Measurements from ENCODE around the gene RNU6-9. TPM values are rescaled to one million over a fixed set of nuclear protein-coding genes. Genes with fewer than 3 reads are reported as not detected.

Gene RNU6-9
- total RNA-seq = not detected in 2 replicates

DNA sequence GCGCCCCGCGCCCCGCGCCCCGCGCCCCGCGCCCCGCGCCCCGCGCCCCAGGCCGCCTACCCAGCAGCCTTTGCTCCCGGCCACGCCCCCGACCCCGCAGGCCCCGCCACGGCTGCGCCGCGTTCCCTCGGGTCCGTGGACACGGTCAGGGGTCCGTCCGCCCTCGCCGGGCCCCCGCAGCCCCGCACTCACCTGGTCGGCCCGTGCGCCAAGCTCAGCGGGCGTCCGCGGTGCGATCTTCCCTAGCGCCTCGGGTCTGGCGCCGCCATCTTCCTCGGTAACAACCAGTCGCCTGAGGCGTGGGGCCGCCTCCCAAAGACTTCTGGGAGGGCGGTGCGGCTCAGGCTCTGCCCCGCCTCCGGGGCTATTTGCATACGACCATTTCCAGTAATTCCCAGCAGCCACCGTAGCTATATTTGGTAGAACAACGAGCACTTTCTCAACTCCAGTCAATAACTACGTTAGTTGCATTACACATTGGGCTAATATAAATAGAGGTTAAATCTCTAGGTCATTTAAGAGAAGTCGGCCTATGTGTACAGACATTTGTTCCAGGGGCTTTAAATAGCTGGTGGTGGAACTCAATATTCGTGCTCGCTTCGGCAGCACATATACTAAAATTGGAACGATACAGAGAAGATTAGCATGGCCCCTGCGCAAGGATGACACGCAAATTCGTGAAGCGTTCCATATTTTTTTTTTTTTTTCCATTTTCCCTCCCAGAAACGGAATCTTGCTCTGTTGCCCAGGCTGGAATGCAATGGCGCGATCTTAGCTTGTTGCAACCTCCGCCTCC is at the start of gene RNU6-9, which contains the start of gene MED16:
Gene RNU6-9, plus strand, starts transcription at position 591 of the 796 bp plus-strand sequence.
Gene MED16, minus strand, starts transcription at position 294 of the 796 bp plus-strand sequence. CDS start 2,056 bp downstream, outside the sequence.

DNA sequence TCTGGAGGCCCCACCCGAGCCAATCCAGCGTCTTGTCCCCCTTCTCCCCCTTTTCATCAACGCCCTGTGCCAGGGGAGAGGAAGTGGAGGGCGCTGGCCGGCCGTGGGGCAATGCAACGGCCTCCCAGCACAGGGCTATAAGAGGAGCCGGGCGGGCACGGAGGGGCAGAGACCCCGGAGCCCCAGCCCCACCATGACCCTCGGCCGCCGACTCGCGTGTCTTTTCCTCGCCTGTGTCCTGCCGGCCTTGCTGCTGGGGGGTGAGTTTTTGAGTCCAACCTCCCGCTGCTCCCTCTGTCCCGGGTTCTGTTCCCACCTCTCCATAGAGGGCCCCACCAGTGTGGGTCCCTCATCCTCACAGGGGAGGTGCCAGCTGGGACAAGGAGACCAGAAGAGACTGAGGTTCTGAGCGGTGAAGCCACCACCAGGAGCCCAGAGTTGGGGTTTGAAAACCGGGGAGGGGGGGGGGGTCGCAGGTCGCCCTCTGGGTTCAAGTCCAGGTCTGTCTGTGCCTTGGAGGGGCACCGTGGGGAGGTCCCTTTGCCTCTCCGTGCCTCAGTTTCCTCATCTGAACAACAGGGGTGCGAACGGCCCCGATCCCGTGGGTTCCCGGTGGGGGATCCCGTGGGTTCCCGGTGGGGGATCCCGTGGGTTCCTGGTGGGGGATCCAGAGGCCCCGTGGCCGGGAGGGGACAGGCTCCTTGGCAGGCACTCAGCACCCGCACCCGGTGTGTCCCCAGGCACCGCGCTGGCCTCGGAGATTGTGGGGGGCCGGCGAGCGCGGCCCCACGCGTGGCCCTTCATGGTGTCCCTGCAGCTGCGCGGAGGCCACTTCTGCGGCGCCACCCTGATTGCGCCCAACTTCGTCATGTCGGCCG is 40.9 kb upstream of the RNU6-9 start, which contains the start of gene ELANE:
Gene ELANE, plus strand, starts transcription at position 168 of the 878 bp plus-strand sequence. Its CDS starts 26 bp downstream, at position 194.

DNA sequence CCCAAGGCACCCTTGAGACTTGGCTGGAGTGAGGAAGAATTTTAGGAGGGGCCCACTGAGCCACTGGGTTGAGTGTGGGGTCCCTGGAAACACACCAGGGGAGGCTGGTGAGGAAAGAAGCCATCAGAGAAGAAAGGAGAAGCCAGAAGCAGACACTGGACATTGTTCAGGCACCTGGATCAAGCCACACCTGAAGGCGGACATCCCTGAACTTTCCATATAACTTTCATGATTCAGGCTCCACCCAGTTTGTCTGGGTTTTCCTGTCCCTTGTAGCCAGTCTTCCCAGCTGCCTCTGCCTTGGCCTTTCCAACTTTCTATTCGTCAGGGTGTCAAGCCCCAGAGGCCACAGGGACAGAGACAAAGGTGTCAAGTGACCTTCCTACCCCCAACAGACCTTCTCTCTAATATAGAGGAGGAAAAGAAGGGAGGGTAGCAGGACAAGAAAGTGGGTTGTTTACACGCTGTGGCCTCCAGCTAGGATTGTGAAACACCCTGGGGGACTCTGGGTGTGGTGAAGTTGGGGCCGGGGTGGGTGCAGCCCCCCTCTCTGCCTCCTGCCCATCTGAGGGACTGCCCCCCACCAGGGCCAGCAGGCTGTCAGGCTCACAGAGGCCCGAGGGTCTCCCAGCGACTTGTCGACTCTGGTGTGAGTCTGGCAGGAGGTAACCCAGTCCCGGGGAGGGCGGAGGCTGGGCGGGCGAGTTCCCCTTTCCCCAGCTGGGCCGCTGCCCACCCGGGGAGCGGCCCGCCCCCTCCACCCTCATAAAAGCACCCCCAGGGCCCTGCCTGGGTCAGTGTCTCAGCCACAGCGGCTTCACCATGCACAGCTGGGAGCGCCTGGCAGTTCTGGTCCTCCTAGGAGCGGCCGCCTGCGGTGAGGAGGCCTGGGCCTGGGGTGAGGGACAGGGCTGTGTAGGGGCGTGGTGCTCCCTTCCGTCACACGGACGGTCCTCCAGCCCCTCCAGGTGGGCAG is 34.1 kb upstream of the RNU6-9 start, which contains the start of gene CFD:
Gene CFD, plus strand, starts transcription at position 797 of the 976 bp plus-strand sequence. Its CDS starts 26 bp downstream, at position 823.

DNA sequence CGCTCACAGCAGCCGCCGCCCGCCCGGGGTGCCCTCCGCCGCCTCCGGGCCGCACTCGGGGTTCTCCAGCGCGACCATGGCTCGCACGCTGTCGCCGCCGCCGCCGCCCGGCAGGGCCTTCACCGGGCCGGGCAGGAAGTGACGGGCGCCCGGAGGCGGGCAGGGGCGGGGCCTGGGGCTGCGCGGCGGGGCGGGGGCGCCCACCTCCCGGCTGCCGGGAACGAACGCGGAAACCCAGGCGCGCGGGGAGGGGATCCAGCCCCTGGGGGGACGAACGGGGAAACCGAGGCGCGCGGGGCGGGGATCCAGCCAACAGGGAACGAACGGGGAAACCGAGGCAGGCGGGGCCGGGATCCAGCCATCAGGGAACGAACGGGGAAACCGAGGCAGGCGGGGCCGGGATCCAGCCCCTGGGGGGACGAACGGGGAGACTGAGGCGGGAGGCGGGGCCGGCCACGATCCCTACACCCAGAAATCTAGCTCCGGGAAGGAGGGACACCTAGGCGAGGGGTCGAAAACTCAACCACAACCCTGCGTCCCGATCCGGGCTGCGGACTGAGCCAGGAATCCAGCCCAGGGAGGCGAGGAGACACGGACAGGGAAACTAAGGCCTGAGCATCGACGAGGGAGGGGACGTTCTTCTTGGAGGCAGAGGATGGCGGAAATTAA is 19.9 kb downstream of the RNU6-9 start, which contains the start of gene R3HDM4:
Gene R3HDM4, minus strand, starts transcription at position 140 of the 669 bp plus-strand sequence. Its CDS starts 62 bp downstream, at position 78.

DNA sequence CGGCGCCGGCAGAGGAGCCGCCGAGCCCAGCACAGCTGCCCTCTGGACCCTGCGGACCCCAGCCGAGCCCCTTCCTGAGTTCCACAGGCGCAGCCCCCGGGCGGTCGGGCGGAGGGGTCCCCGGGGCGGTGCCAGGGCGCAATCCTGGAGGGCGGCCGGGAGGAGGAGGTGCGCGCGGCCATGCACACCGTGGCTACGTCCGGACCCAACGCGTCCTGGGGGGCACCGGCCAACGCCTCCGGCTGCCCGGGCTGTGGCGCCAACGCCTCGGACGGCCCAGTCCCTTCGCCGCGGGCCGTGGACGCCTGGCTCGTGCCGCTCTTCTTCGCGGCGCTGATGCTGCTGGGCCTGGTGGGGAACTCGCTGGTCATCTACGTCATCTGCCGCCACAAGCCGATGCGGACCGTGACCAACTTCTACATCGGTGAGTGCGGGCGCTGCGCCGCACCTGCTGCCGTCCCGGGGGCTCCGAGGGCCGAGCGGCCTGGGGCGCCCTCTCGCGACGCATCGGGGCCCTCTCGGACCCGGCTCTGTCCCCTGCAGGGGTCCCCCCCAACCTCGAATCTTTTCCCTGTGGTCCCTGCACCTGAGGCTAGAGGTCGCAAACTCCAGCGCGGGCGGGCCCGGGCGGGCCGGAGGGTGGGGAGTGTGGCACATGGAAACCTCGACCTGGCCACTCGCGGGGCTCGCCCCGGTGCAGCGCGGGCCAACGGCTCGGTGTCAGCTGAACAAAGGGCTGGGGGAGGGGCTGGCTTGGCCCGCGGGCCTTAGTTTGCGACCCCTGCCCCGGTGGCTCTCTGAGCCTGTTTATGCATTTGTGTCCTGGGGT is 24.3 kb downstream of the RNU6-9 start, which contains the start of gene KISS1R:
Gene KISS1R, plus strand, starts transcription at position 11 of the 829 bp plus-strand sequence. Its CDS starts 170 bp downstream, at position 181.

DNA sequence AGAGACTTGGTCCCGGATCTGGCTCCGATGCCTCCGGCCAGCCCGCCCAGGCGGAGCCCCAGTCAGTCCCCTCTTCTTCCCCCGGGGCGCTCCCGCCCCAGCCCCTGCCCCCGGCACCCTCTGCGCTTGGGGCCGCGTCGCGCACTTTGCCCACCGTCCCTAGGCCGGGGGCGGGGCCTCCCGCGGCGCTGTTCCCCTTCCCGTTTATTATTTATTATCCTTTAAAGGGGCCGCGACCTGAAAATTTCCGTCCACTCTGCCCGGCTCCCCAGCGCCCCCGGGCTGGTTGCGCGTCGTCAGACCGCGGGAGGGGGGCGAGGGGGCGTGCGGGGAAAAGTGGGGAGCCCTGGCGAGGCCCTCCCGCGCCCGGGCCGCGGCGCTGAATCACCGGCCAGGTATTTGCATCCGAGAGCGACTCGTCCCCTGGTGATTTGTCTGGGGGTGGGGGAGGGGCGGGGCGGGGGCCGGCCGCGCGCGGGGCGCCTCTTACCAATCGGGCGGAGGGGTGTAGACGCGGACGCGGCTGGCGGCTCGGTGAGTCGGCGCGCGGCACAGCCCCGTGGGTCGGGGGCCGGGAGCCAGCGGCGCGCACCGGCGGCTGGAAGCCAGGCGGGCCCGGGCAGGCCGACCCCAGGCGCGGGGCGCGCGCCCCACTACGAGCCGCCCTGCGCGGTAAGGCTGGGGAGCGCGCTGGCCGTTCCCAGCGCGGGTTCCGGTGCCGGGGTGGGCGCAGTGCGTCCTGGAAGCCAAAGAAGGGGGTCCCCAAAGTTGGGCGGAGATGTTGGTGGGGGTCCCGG is 32.4 kb downstream of the RNU6-9 start, which contains the start of gene ARID3A:
Gene ARID3A, plus strand, starts transcription at position 510 of the 797 bp plus-strand sequence. CDS start 3,494 bp downstream, outside the sequence.

Other genes starting within 250 kb of the RNU6-9 start
- gene RNF126, start 230.3 kb upstream of the RNU6-9 start, total RNA-seq = 57.8 and 95.7 TPM in 2 replicates
- gene FSTL3, start 217.1 kb upstream of the RNU6-9 start, total RNA-seq = 118 and 238 TPM in 2 replicates
- 1.9 TPM in 1 of 2 replicates, not detected in the other for gene PRSS57, start 198.0 kb upstream of the RNU6-9 start, total RNA-seq
- 15.9 and 83.0 TPM in 2 replicates for gene PALM, start 184.5 kb upstream of the RNU6-9 start, total RNA-seq
- gene MISP, start 142.4 kb upstream of the RNU6-9 start, total RNA-seq = 3.2 TPM in 2 replicates
- 297 and 323 TPM in 2 replicates for gene PTBP1, start 96.0 kb upstream of the RNU6-9 start, total RNA-seq
- gene PLPPR3, start 71.5 kb upstream of the RNU6-9 start, total RNA-seq = 1.7 and 102 TPM in 2 replicates
- 2.5 TPM in 1 of 2 replicates, not detected in the other for gene AZU1, start 65.6 kb upstream of the RNU6-9 start, total RNA-seq
- gene PRTN3, start 52.5 kb upstream of the RNU6-9 start, total RNA-seq = 2.6 TPM in 1 of 2 replicates, not detected in the other
- gene ELANE, start 41.2 kb upstream of the RNU6-9 start, total RNA-seq = 15.0 TPM in 1 of 2 replicates, not detected in the other
- 0.91 and 262 TPM in 2 replicates for gene CFD, start 33.8 kb upstream of the RNU6-9 start, total RNA-seq
- 45.9 and 54.3 TPM in 2 replicates for gene MED16, start 297 bp upstream of the RNU6-9 start, total RNA-seq
- 51.7 and 56.2 TPM in 2 replicates for gene R3HDM4, start 19.7 kb downstream of the RNU6-9 start, total RNA-seq
- gene KISS1R, start 23.8 kb downstream of the RNU6-9 start, total RNA-seq = 0.39 TPM in 1 of 2 replicates, not detected in the other
- gene ARID3A, start 32.6 kb downstream of the RNU6-9 start, total RNA-seq = 12.2 and 14.5 TPM in 2 replicates
- gene WDR18, start 90.9 kb downstream of the RNU6-9 start, total RNA-seq = 49.1 and 54.8 TPM in 2 replicates
- gene GRIN3B, start 106.9 kb downstream of the RNU6-9 start, total RNA-seq = 1.6 and 2.0 TPM in 2 replicates
- 126 and 158 TPM in 2 replicates for gene TMEM259, start 127.6 kb downstream of the RNU6-9 start, total RNA-seq
- not detected in 2 replicates for gene RNU6-2, start 128.0 kb downstream of the RNU6-9 start, total RNA-seq
- 265 and 382 TPM in 2 replicates for gene CNN2, start 133.1 kb downstream of the RNU6-9 start, total RNA-seq
- gene ABCA7, start 146.6 kb downstream of the RNU6-9 start, total RNA-seq = 1.9 and 3.3 TPM in 2 replicates
- gene ARHGAP45, start 173.7 kb downstream of the RNU6-9 start, total RNA-seq = 3.4 and 4.5 TPM in 2 replicates
- 207 and 220 TPM in 2 replicates for gene POLR2E, start 201.9 kb downstream of the RNU6-9 start, total RNA-seq
- 357 and 567 TPM in 2 replicates for gene GPX4, start 210.5 kb downstream of the RNU6-9 start, total RNA-seq

Data from epithelial cell of alveolus of lung (primary cell).